Fibroblast of lung (primary cell): ENCODE results near the gene ZNF76. TPM values are rescaled to one million over a fixed set of nuclear protein-coding genes. Genes with fewer than 3 reads are reported as not detected.
A peak's percentile ranks its signal among the peaks of the same experiment; 100 is the strongest.
"Not testable (repeated sequence)": the region's sequence is repeated elsewhere in the genome, so short reads cannot be mapped to it uniquely, and the experiment has no call there.

Experiments
- DNase-seq, 2 donors: peaks; one replicate each; pipeline versions ENCODE4 v3.0.0 to v3.0.0-alpha.2; 2010; ENCODE audit warnings: low read depth in 2 of 2
- H2AFZ ChIP-seq: 2 replicates; pipeline ENCODE4 v1.5.1; 2012; ENCODE audit warnings: low read length, control low read depth, inconsistent platforms
- H3K27ac ChIP-seq: 2 replicates; pipeline ENCODE4 v1.5.1; 2011; ENCODE audit warnings: low read length, control low read depth; ENCODE audit not compliant: insufficient read depth
- H3K27me3 ChIP-seq: 2 replicates; pipeline ENCODE4 v1.5.1; 2011; ENCODE audit warnings: mild to moderate bottlenecking, low read length; ENCODE audit not compliant: control insufficient read depth, insufficient read depth
- H3K36me3 ChIP-seq: 2 replicates; pipeline ENCODE4 v1.5.1; 2011; ENCODE audit warnings: low read length; ENCODE audit not compliant: control insufficient read depth, insufficient read depth
- H3K4me1 ChIP-seq: 2 replicates; pipeline ENCODE4 v1.5.1; 2011; ENCODE audit warnings: low read length; ENCODE audit not compliant: control insufficient read depth, insufficient read depth; ENCODE audit errors: extremely low read depth
- H3K4me2 ChIP-seq: 2 replicates; pipeline ENCODE4 v1.5.1; 2011; ENCODE audit warnings: low read length, control low read depth; ENCODE audit not compliant: insufficient read depth; ENCODE audit errors: extremely low read depth
- H3K4me3 ChIP-seq, 4 experiments: fragments of 200-600 bp in 1 of 4; sonication (generic) in 1 of 4; replicated peaks in 1 of 4; 2 replicates each; pipeline ENCODE4 v1.5.1; 2011 to 2016; ENCODE audit warnings: low read length in 4 of 4, low read depth in 3 of 4, mild to moderate bottlenecking in 3 of 4, control low read depth in 2 of 4, inconsistent platforms in 1 of 4, mixed read lengths in 1 of 4; ENCODE audit not compliant: insufficient read depth in 1 of 4; ENCODE audit errors: control extremely low read depth in 1 of 4
- H3K79me2 ChIP-seq: 2 replicates; pipeline ENCODE4 v1.5.1; 2012; ENCODE audit warnings: mild to moderate bottlenecking, low read length, inconsistent platforms; ENCODE audit not compliant: control insufficient read depth, insufficient read depth
- H3K9ac ChIP-seq: 2 replicates; pipeline ENCODE4 v1.5.1; 2011; ENCODE audit warnings: mild to moderate bottlenecking, low read length, control low read depth; ENCODE audit not compliant: insufficient read depth
- H3K9me3 ChIP-seq: 2 replicates; pipeline ENCODE4 v1.5.1; 2012; ENCODE audit warnings: low read depth, low read length; ENCODE audit not compliant: control insufficient read depth, insufficient read depth
- H4K20me1 ChIP-seq: 2 replicates; pipeline ENCODE4 v1.5.1; 2011; ENCODE audit warnings: low read length; ENCODE audit not compliant: control insufficient read depth, insufficient read depth; ENCODE audit errors: extremely low read depth
- CTCF ChIP-seq, 2 donors: IDR thresholded peaks in 1 of 2; conservative IDR thresholded peaks in 1 of 2; 1 replicate in 1 of 2; 2 replicates in 1 of 2; pipeline ENCODE4 v1.5.1; 2011 to 2012; ENCODE audit warnings: low read length in 2 of 2, control low read depth in 1 of 2, inconsistent platforms in 1 of 2, low read depth in 1 of 2, mild to moderate bottlenecking in 1 of 2
- EZH2 ChIP-seq: IDR thresholded peaks from 2 replicates; pipeline ENCODE4 v1.5.1; 2012; ENCODE audit warnings: low read length, control low read depth, mild to moderate bottlenecking; ENCODE audit errors: missing control alignments
- polyA plus RNA-seq, 2 donors: library from polyadenylated mRNA; depleted of rRNA in 1 of 2; stranded (reverse) in 1 of 2; unstranded in 1 of 2; fragments of >200 nt; gene quantifications; 2 replicates each; pipeline ENCODE4 v1.2.1, GENCODE V29; 2011 to 2012; ENCODE audit warnings: missing spikeins in 1 of 2
- total RNA-seq: library from RNA; depleted of rRNA; stranded (reverse); fragments of >200 nt; gene quantifications from 2 replicates; pipeline ENCODE4 v1.2.1, GENCODE V29; 2014

ZNF76 gene
- total and polyA plus RNA-seq, 2 donors (not counting 1 experiment from before 2014, with no cell fraction given): 9.6 to 19.5 TPM

DNA sequence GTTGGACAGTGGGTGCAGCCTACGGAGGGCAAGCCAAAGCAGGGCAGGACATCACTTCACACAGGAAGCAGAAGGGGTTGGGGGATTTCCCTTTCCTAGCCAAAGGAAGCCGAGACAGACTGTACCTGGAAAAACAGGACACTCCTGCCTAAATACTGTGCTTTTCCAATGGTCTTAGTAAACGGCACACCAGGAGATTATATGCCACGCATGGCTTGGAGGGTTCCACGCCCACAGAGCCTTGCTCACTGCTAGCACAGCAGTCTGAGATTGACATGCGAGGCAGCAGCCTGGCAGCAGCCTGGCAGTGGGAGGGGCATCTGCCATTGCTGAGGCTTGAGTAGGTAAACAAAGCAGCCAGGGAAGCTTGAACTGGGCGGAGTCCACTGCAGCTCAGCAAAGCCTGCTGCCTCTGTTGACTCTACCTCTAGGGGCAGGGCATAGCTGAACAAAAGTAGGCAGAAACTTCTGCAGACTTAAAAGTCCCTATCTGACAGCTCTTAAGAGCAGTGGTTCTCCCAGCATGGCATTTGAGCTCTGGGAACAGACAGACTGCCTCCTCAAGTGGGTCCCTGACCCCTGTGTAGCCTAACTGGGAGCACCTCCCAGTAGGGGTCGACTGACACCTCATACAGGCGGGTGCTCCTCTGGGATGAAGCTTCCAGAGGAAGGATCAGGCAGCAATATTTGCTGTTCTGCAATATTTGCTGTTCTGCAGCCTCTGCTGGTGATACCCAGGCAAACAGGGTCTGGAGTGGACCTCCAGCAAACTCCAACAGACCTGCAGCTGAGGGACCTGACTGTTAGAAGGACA lies 72.7 kb downstream of the ZNF76 start:
- not testable (repeated sequence) for H3K4me2 ChIP-seq, H3K4me3 ChIP-seq, H3K9me3 ChIP-seq, H3K36me3 ChIP-seq, H2AFZ ChIP-seq, H3K27me3 ChIP-seq, DNase-seq, H4K20me1 ChIP-seq, H3K79me2 ChIP-seq, H3K27ac ChIP-seq, H3K4me1 ChIP-seq, H3K9ac ChIP-seq
- TF ChIP-seq CTCF (conservative IDR thresholded peaks at IDR 0.05 in 1 of 2, IDR thresholded peaks at IDR 0.05 in 1 of 2; ENCODE audit: low read depth in 1 of 2, low read length in 2 of 2): peak in 1 of 2 donors; percentile 7

GRCh38 chr6:35341557-35341956 lies 82.0 kb downstream of the ZNF76 start:
- Histone ChIP-seq H3K27me3 (no peaks in the 10 kb centered on the region), H3K27ac (no peak overlapping the region), H3K36me3 (peaks cover 6% of the 10 kb centered on the region), H2AFZ (no peak overlapping the region), H3K4me3 (no peak overlapping the region), H3K79me2 (peaks cover 39% of the 10 kb centered on the region), H3K4me1 (peaks cover 4% of the 10 kb centered on the region), H3K4me2 (no peak overlapping the region), H3K9me3 (no peaks in the 10 kb centered on the region), H4K20me1 (no peaks in the 10 kb centered on the region), H3K9ac (no peak overlapping the region)
- DNase-seq: no peak
- TF ChIP-seq CTCF (conservative IDR thresholded peaks at IDR 0.05 in 1 of 2, IDR thresholded peaks at IDR 0.05 in 1 of 2; ENCODE audit: low read depth in 1 of 2, low read length in 2 of 2): no peak
- TF ChIP-seq EZH2: no peak

DNA sequence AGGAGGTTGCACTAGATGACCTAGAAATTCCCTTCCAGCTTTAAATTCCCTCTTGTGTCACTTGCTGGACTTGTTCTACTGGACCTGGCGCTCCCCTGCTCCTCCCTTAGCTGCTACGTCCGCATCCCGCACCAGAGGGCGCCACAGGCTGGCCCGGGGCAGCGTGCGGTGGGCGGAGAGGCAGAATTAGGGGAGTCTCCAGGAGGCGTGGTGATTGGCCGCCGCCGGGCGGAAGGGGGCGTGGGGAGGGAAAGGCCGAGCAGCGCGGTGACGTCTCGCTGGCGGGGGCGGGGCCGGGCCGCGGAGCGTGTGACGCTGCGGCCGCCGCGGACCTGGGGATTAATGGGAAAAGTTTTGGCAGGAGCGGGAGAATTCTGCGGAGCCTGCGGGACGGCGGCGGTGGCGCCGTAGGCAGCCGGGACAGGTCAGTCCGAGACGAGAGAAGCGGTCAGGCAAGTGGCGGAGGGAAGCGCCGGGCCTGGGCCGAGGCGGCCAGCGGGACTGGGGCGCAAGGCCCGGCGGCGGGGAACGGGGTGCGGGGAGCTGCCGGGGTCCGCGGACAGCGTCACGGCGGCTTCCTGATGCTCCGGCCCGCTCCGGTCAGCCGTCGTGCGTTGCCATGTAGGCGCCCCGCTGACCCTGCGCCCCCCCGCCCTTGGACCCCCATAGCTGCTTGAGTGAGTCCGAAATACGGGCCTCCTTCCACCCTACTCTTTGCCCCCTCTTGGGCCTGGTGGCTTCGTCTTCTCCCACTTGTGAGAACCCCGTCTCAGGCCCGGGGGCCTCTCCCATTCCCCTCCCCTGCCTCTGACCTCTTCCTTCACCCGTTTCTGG lies 82.9 kb downstream of the ZNF76 start, which contains the start of gene PPARD:
Gene PPARD, plus strand, starts transcription at position 301 of the 834 bp plus-strand sequence. CDS start 68,530 bp downstream, outside the sequence.
- H2AFZ ChIP-seq: no peak within 1 kb of the TSS
- DNase-seq: peak; percentile 89 to 93
- peak within 1 kb of the TSS; percentile 94 for H3K4me2 ChIP-seq
- H3K27ac ChIP-seq: peak within 1 kb of the TSS; percentile 89
- H3K4me1 ChIP-seq: peaks cover 4% of the 10 kb centered on the region
- TF ChIP-seq CTCF (conservative IDR thresholded peaks at IDR 0.05 in 1 of 2, IDR thresholded peaks at IDR 0.05 in 1 of 2; ENCODE audit: low read depth in 1 of 2, low read length in 2 of 2) (peak; percentile 89 to 97), EZH2 (no peak)
- H3K79me2 ChIP-seq: peaks cover 46% of the 10 kb centered on the region
- H3K27me3 ChIP-seq: no peaks in the 10 kb centered on the region
- peak within 1 kb of the TSS; percentile 80 for H3K9ac ChIP-seq
- peak within 1 kb of the TSS; percentile 87 to 96 (median 94) for H3K4me3 ChIP-seq
- H3K36me3 ChIP-seq: peaks cover 6% of the 10 kb centered on the region
- no peaks in the 10 kb centered on the region for H3K9me3 ChIP-seq
- no peaks in the 10 kb centered on the region for H4K20me1 ChIP-seq
